Cardiac fibroblast (primary cell): ENCODE data around the gene CNNM4.
A peak's percentile ranks its signal among the peaks of the same experiment; 100 is the strongest.

ENCODE experiments used
- DNase-seq, 2 donors: peaks; one replicate each; pipeline versions ENCODE4 v3.0.0 to v3.0.0-alpha.2; 2010; ENCODE audit warnings: low read depth in 2 of 2
- H3K4me3 ChIP-seq, 2 donors: replicated peaks in 1 of 2; 1 replicate in 1 of 2; 2 replicates in 1 of 2; pipeline ENCODE4 v1.5.1; 2011; ENCODE audit warnings: low read depth in 2 of 2, low read length in 2 of 2, mild to moderate bottlenecking in 2 of 2, moderate library complexity in 1 of 2
- CTCF ChIP-seq: IDR thresholded peaks from one replicate; pipeline ENCODE4 v1.5.1; 2011; ENCODE audit warnings: low read depth, mild to moderate bottlenecking, low read length, inconsistent platforms

CNNM4 gene

GRCh38 chr2:96798733-96799622, 38.3 kb downstream of the CNNM4 start:
- no peak for TF ChIP-seq CTCF
- DNase-seq = no peak
- no peak overlapping the region for H3K4me3 ChIP-seq

- no peak for TF ChIP-seq CTCF
- no peak overlapping the region for H3K4me3 ChIP-seq
- no peak for DNase-seq
Observed at GRCh38 chr2:96799623-96799935, 38.9 kb downstream of the CNNM4 start.

- no peak for TF ChIP-seq CTCF
- no peak for DNase-seq
- no peak overlapping the region for H3K4me3 ChIP-seq
Observed at GRCh38 chr2:96800061-96801004, 39.6 kb downstream of the CNNM4 start.

GRCh38 chr2:96801005-96801785, 40.5 kb downstream of the CNNM4 start:
- DNase-seq = peak; percentile 52 to 61
- H3K4me3 ChIP-seq = no peak overlapping the region
- TF ChIP-seq CTCF = peak; percentile 85

GRCh38 chr2:96801786-96802595, 41.3 kb downstream of the CNNM4 start:
- no peak for TF ChIP-seq CTCF
- no peak overlapping the region for H3K4me3 ChIP-seq
- no peak for DNase-seq

- TF ChIP-seq CTCF = no peak
- no peak for DNase-seq
- H3K4me3 ChIP-seq = no peak overlapping the region
Observed at GRCh38 chr2:96802721-96803120, 42.0 kb downstream of the CNNM4 start.
